GM12874 (cell line): ENCODE measurements around the gene CSMD2.

Experiments used
- TF ChIP-seq, protein P1 (sequence below): IDR thresholded peaks from 2 replicates; pipeline ENCODE4 v1.5.1; 2011; ENCODE audit warnings: low read depth, mild to moderate bottlenecking, control low read depth, low read length, moderate library complexity; ENCODE audit not compliant: insufficient read depth

The CSMD2 gene

DNA sequence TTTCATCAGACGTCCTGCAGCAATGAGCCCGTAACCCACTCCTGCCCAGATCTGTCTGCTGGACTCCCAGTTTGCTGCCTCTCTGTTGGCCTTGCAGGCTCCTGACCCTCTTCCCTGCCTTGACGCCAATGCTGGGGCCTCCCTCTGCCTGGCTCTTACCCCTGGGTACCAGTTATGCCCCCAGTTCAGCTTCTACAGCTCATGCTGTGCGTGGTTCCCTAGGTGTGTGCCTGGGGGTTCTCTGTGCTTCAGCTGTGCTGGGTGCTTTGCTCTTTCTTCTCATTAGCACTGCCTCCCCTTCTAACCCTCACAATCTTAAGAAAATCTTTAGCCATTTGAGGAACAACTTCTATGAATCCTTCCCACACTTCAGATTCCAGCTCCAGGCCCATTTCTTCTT, 541.2 kb downstream of the CSMD2 start:
- TF ChIP-seq, protein P1, sequence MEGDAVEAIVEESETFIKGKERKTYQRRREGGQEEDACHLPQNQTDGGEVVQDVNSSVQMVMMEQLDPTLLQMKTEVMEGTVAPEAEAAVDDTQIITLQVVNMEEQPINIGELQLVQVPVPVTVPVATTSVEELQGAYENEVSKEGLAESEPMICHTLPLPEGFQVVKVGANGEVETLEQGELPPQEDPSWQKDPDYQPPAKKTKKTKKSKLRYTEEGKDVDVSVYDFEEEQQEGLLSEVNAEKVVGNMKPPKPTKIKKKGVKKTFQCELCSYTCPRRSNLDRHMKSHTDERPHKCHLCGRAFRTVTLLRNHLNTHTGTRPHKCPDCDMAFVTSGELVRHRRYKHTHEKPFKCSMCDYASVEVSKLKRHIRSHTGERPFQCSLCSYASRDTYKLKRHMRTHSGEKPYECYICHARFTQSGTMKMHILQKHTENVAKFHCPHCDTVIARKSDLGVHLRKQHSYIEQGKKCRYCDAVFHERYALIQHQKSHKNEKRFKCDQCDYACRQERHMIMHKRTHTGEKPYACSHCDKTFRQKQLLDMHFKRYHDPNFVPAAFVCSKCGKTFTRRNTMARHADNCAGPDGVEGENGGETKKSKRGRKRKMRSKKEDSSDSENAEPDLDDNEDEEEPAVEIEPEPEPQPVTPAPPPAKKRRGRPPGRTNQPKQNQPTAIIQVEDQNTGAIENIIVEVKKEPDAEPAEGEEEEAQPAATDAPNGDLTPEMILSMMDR, result no peak

DNA sequence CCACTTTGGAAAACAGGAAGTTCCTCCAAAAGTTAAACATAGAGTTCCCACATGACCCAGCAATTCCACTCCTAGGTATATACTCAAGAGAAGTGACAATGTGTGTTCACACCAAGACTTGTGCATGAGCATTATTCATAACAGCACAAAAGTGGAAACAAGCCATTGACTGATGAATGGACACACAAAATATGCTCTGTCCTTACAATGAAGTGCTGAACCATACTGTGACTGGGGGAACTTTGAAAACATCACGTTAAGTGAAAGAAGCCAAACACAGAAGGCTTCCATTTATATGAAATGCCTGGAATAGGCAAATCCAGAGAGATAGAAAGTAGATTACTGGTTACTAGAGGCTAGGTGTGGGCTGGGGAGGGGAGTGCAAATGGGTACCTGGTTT, 542.3 kb downstream of the CSMD2 start:
- TF ChIP-seq, protein P1, result no peak

DNA sequence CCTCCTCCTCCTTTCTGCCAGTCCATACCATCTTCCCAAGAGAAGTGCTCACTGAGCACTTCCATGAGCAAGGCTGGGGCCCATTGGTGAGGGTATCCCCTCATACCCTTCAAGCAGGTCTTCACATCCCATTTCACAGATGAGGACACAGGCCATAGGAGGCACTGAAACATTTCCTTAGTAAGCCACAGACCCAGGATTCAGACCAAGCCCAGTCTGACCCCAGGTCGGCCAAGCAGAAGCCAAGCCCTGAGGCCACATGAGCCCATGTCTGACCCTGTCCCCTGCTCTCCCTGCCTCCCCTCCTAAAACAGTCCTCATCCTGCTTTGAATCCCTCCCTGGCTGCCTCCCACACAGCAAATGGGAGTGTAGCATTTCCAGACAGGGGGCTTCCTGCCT, 546.4 kb downstream of the CSMD2 start:
- TF ChIP-seq, protein P1, result no peak

DNA sequence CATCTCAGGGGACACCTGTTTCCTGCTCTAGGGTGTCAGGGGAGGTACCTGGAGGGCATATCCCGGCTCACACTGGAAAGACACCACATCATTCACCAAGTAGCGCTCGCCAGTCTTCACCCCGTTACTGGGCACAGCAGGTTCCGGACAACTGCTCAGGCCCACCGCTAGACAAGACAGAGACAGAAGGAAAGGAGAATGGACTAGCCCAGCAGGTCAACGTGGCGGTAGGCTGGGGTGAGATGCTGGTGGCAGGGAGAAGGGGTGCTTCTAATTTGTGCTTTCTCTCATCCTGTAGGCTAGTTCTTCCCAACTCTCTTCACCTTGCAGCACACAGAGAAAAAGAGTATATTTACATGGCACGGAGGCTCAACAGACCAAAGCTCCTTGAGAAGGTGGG, 547.6 kb downstream of the CSMD2 start:
- TF ChIP-seq, protein P1, result no peak

DNA sequence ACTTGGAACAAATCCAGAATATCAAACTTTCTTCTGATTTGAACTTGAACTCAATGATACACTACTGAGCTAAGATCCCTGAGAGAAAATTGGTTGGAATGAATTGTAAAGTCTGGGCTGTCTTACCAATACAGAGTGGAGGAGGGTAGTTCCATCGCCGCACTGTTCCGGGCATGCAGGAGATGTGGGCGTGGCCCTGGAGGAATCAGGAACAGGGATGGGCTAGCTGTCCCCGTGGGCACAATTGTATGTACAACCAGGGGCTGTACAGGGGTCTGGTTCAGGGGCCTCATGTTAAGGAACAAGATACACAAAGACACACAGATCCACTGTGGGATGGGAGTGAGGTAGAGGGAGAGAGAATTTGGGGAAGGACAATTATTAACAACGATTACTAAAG, 548.2 kb downstream of the CSMD2 start:
- TF ChIP-seq, protein P1, result no peak

DNA sequence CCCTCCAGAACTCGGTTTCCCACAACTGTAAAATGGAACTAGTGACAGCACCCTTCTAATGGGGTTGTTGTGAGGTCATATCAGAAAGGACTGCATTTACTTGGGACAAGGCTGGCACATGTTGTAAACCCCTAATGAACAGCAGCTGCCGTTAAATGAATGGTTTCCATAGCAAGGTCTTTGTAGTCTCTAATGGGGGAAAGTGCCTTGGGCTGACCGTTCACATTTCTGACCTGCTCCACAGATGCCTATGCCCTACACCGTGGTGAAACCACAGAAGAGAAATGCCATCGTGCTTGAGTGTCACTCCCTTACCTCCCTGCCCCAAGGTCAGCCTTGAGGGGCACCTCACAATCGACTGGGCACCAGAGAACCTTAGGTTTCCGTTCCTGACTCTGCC, 549.5 kb downstream of the CSMD2 start:
- TF ChIP-seq, protein P1, result no peak

DNA sequence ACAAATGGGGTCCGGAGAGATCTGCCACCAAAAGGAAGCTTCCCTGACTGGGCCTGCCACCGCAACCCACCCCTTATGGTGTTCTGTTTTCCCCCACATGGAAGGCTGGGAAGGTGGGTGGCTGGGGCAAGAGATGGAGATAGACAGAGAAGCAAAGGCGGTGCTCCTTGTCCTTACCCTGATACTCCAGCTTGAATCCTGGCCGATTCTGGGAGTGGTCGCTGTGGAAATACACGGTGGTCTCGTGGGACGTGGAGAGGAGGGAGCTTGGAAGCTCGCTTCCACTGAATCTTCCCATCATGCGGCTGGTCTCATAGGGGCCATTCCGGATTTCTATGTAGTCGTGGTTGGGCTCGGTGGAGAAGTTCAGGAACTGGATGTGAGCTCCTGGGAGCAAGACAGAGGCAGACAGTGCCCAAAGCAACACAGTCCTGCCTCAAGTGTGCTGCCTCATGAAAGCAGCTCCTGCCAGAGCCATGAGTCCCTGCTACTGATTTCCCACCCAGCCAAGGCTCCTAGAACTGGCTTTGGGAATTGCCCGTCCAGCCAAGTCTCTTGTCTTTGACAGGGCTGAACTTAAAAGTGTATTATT, 554.1 kb downstream of the CSMD2 start:
- TF ChIP-seq, protein P1, result no peak

DNA sequence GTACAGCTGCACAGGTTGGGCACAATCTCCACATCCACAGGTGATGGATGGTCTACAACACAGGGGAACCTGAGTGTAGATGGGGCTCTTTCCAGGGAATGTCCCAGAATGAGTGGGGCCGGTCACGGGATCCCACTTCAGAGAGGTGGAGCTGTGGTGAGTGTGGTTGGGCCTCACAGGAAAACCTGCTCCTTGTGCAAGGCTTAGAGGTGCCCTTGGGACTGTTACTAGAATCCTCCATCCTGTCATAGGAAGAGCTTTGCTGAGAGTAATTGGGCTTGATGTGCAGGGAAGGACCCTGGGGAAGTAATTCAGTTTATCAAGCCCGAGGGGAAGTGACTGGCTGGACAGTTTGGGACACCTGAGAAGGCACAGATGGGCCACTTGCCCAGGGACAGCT, 554.6 kb downstream of the CSMD2 start:
- TF ChIP-seq, protein P1, result no peak
